HepG2 (cell line): Measurements from ENCODE around the gene MUCL3. TPM values are rescaled to one million over a fixed set of nuclear protein-coding genes. Genes with fewer than 3 reads are reported as not detected.

Source experiments
- ELF1 ChIP-seq: sonication (generic); formaldehyde crosslinking; IDR thresholded peaks from 2 replicates; pipeline ENCODE4 v1.4.0; 2020; ENCODE audit warnings: missing genetic modification reagents
- IRF2 ChIP-seq: IDR thresholded peaks from 2 replicates; pipeline ENCODE4 v1.6.1; 2018; ENCODE audit warnings: missing genetic modification reagents, missing compliant biosample characterization
- KDM5A ChIP-seq: fragments of 200-600 bp; sonication (generic); IDR thresholded peaks from 2 replicates; pipeline ENCODE4 v1.7.0; 2018; ENCODE audit warnings: antibody characterized with exemption, mild to moderate bottlenecking, low read length, borderline replicate concordance
- KLF6 ChIP-seq: IDR thresholded peaks from 2 replicates; pipeline ENCODE4 v1.8.0; 2016; ENCODE audit warnings: missing biosample characterization, missing genetic modification reagents
- MLLT10 ChIP-seq: sonication (generic); formaldehyde crosslinking; IDR thresholded peaks from 2 replicates; pipeline ENCODE4 v1.4.0; 2020; ENCODE audit warnings: missing genetic modification reagents
- MTA3 ChIP-seq: sonication (generic); formaldehyde crosslinking; IDR thresholded peaks from 2 replicates; pipeline ENCODE4 v1.4.0; 2020; ENCODE audit warnings: missing genetic modification reagents
- NBN ChIP-seq: fragments of 450-650 bp; conservative IDR thresholded peaks from 2 replicates; pipeline ENCODE4 v1.6.1; 2017
- NFYC ChIP-seq: IDR thresholded peaks from 2 replicates; pipeline ENCODE4 v1.6.1; 2016; ENCODE audit warnings: missing genetic modification reagents, missing compliant biosample characterization
- RFX3 ChIP-seq: IDR thresholded peaks from 2 replicates; pipeline ENCODE4 v1.6.1; 2016; ENCODE audit warnings: missing biosample characterization, missing genetic modification reagents
- SIN3A ChIP-seq: IDR thresholded peaks from 2 replicates; pipeline ENCODE4 v1.6.1; 2011; ENCODE audit warnings: low read depth, mild to moderate bottlenecking, control low read depth, low read length, borderline replicate concordance
- ZBTB38 ChIP-seq: sonication (generic); formaldehyde crosslinking; IDR thresholded peaks from 2 replicates; pipeline ENCODE4 v1.5.1; 2020; ENCODE audit warnings: mild to moderate bottlenecking, missing genetic modification reagents
- ZNF121 ChIP-seq: sonication (generic); formaldehyde crosslinking; IDR thresholded peaks from 2 replicates; pipeline ENCODE4 v1.5.0; 2020; ENCODE audit warnings: mild to moderate bottlenecking, missing genetic modification reagents
- ZNF230 ChIP-seq: sonication (generic); formaldehyde crosslinking; IDR thresholded peaks from 2 replicates; pipeline ENCODE4 v1.4.0; 2020; ENCODE audit warnings: mild to moderate bottlenecking, missing genetic modification reagents
- polyA plus RNA-seq, 8 experiments: library from polyadenylated mRNA; depleted of rRNA in 3 of 8; stranded (reverse) in 7 of 8; unstranded in 1 of 8; fragments of >200 nt; fragmentation: Illumina TruSeq in 4 of 8; extraction: Trizol in 4 of 8; gene quantifications; 2 replicates each; pipeline versions ENCODE4 v1.2.1 to v1.2.3, GENCODE V29; 2011 to 2016; ENCODE audit warnings: low read depth in 4 of 8, missing spikeins in 1 of 8, mixed read lengths in 1 of 8; ENCODE audit not compliant: insufficient read depth in 1 of 8
- total RNA-seq, 5 experiments: library from RNA; depleted of rRNA; stranded (reverse); fragments of >200 nt; fragmentation: Illumina TruSeq; extraction: Trizol; gene quantifications; 2 replicates each; pipeline ENCODE4 v1.2.3, GENCODE V29; 2016; ENCODE audit warnings: low read depth in 1 of 5
- TF ChIP-seq, protein P1 (sequence below): sonication (generic); formaldehyde crosslinking; IDR thresholded peaks from 2 replicates; pipeline ENCODE4 v1.4.0; 2020; ENCODE audit warnings: mild to moderate bottlenecking, missing genetic modification reagents
- TF ChIP-seq, protein P2 (sequence below): sonication (generic); formaldehyde crosslinking; IDR thresholded peaks from 2 replicates; pipeline ENCODE4 v1.5.1; 2020; ENCODE audit warnings: missing genetic modification reagents, mild to moderate bottlenecking, borderline replicate concordance
- TF ChIP-seq, protein P3 (sequence below): IDR thresholded peaks from 2 replicates; pipeline ENCODE4 v1.6.1; 2016; ENCODE audit warnings: low read depth, control low read depth
- TF ChIP-seq, protein P4 (sequence below): sonication (generic); formaldehyde crosslinking; IDR thresholded peaks from 2 replicates; pipeline ENCODE4 v1.5.0; 2020; ENCODE audit warnings: mild to moderate bottlenecking, missing genetic modification reagents
- TF ChIP-seq, protein P5 (sequence below): sonication (generic); formaldehyde crosslinking; IDR thresholded peaks from 2 replicates; pipeline ENCODE4 v1.4.0; 2020; ENCODE audit warnings: missing genetic modification reagents

MUCL3 gene
- total and polyA plus RNA-seq, 2 of the 13 experiments (the other 11 are each of a cell fraction or from before 2014, with no cell fraction given) = not detected

DNA sequence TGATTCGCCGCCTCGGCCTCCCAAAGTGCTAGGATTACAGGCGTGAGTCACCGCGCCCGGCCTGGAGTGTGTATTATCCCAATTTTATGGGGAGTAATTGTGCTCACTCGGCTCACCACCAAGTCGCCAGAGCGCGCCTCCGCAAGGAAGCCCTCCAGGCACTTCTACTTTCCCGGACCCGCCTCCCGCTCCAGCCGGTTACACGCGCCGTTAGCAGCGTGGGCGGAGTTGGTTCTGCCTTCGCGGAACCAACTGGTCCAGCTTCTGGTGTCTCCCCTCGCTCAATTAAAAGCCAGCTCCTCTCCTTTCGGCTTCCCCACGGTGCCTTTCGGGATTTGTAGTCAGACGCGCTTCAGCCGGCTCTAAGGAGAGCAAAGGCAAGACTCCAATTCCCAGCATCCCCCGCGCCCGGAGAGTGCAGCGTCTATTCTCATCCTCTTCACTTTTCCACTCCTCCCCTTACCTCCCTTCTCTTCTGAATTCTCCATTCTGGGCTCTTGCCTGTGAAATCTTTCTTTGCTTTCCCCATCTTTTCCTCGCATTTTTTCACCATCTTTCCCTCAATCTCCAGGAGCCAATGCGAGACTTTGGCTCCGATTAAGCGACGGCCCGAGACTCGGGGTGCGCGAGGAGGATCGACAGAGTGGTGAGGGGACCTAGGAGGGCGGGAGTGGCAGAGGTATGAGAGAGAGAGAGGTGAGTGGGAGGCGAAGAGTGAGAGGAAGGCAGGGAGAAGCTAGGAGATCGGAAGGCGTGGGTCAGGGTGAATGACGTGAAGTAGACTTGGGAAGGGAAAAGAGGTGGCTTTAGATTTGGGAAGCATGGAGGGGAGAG lies 32.8 kb upstream of the MUCL3 start, which contains the start of gene GTF2H4 (continued):
- TF ChIP-seq NFYC (CRISPR knock-in tag) = peak; percentile 58
- peak; percentile 99 for TF ChIP-seq IRF2 (CRISPR knock-in tag)
- TF ChIP-seq ELF1 = peak; percentile 72
- TF ChIP-seq, protein P1, sequence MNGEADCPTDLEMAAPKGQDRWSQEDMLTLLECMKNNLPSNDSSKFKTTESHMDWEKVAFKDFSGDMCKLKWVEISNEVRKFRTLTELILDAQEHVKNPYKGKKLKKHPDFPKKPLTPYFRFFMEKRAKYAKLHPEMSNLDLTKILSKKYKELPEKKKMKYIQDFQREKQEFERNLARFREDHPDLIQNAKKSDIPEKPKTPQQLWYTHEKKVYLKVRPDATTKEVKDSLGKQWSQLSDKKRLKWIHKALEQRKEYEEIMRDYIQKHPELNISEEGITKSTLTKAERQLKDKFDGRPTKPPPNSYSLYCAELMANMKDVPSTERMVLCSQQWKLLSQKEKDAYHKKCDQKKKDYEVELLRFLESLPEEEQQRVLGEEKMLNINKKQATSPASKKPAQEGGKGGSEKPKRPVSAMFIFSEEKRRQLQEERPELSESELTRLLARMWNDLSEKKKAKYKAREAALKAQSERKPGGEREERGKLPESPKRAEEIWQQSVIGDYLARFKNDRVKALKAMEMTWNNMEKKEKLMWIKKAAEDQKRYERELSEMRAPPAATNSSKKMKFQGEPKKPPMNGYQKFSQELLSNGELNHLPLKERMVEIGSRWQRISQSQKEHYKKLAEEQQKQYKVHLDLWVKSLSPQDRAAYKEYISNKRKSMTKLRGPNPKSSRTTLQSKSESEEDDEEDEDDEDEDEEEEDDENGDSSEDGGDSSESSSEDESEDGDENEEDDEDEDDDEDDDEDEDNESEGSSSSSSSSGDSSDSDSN (CRISPR knock-in tag) = peak; percentile 85
- TF ChIP-seq, protein P2, sequence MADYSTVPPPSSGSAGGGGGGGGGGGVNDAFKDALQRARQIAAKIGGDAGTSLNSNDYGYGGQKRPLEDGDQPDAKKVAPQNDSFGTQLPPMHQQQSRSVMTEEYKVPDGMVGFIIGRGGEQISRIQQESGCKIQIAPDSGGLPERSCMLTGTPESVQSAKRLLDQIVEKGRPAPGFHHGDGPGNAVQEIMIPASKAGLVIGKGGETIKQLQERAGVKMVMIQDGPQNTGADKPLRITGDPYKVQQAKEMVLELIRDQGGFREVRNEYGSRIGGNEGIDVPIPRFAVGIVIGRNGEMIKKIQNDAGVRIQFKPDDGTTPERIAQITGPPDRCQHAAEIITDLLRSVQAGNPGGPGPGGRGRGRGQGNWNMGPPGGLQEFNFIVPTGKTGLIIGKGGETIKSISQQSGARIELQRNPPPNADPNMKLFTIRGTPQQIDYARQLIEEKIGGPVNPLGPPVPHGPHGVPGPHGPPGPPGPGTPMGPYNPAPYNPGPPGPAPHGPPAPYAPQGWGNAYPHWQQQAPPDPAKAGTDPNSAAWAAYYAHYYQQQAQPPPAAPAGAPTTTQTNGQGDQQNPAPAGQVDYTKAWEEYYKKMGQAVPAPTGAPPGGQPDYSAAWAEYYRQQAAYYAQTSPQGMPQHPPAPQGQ = no peak
- TF ChIP-seq SIN3A = peak; percentile 75; the same call in 1 of the 2 replicates
- TF ChIP-seq ZNF121 (CRISPR knock-in tag) = peak; percentile 67; the same call in 1 of the 2 replicates
- TF ChIP-seq KDM5A = peak; percentile 100
- no peak; the same call in 1 of the 2 replicates for TF ChIP-seq RFX3
- TF ChIP-seq MLLT10 (CRISPR knock-in tag) = no peak
- TF ChIP-seq, protein P3, sequence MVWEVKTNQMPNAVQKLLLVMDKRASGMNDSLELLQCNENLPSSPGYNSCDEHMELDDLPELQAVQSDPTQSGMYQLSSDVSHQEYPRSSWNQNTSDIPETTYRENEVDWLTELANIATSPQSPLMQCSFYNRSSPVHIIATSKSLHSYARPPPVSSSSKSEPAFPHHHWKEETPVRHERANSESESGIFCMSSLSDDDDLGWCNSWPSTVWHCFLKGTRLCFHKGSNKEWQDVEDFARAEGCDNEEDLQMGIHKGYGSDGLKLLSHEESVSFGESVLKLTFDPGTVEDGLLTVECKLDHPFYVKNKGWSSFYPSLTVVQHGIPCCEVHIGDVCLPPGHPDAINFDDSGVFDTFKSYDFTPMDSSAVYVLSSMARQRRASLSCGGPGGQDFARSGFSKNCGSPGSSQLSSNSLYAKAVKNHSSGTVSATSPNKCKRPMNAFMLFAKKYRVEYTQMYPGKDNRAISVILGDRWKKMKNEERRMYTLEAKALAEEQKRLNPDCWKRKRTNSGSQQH = no peak; the same call in 1 of the 2 replicates
- peak; percentile 93; the same call in 1 of the 2 replicates for TF ChIP-seq ZNF230 (CRISPR knock-in tag)
- TF ChIP-seq MTA3 (CRISPR knock-in tag) = no peak
- TF ChIP-seq, protein P4, sequence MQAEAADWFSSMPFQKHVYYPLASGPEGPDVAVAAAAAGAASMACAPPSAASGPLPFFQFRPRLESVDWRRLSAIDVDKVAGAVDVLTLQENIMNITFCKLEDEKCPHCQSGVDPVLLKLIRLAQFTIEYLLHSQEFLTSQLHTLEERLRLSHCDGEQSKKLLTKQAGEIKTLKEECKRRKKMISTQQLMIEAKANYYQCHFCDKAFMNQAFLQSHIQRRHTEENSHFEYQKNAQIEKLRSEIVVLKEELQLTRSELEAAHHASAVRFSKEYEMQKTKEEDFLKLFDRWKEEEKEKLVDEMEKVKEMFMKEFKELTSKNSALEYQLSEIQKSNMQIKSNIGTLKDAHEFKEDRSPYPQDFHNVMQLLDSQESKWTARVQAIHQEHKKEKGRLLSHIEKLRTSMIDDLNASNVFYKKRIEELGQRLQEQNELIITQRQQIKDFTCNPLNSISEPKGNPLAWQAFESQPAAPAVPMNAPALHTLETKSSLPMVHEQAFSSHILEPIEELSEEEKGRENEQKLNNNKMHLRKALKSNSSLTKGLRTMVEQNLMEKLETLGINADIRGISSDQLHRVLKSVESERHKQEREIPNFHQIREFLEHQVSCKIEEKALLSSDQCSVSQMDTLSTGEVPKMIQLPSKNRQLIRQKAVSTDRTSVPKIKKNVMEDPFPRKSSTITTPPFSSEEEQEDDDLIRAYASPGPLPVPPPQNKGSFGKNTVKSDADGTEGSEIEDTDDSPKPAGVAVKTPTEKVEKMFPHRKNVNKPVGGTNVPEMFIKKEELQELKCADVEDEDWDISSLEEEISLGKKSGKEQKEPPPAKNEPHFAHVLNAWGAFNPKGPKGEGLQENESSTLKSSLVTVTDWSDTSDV (CRISPR knock-in tag) = no peak; the same call in 1 of the 2 replicates
- no peak for TF ChIP-seq NBN
- peak; percentile 47; the same call in 1 of the 2 replicates for TF ChIP-seq ZBTB38 (CRISPR knock-in tag)
- TF ChIP-seq KLF6 (CRISPR knock-in tag) = peak; percentile 82
- TF ChIP-seq, protein P5, sequence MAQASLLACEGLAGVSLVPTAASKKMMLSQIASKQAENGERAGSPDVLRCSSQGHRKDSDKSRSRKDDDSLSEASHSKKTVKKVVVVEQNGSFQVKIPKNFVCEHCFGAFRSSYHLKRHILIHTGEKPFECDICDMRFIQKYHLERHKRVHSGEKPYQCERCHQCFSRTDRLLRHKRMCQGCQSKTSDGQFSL (CRISPR knock-in tag) = no peak
